Measurements from ENCODE around the gene MINDY4B. TPM values are rescaled to one million over a fixed set of nuclear protein-coding genes. Genes with fewer than 3 reads are reported as not detected.
"Not testable (repeated sequence)": the region's sequence is repeated elsewhere in the genome, so short reads cannot be mapped to it uniquely, and the experiment has no call there.

The MINDY4B gene
- total RNA-seq, 4 donors from 2014 or later: not detected

DNA sequence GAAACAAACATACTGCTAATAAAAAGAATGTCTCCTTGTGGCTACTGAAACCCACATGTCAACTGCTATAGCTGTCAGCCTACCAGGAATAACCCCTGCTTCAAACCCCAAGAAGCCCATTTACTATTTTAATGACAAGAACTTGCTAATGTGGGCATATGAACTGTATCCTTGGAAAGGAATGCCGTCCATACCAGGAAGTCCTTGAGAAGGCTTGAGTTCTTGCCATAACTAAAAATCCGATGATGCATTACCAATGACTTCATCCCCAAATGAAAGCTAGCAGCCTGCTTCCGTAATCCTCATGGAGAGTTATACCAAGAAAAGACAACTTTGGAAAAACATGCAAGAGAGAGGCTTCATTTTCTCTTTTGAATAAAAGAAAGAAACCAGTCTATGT, 34.8 kb downstream of the MINDY4B start:
- Histone ChIP-seq H3K36me3 (no peaks in the 10 kb centered on the region), H3K9me3 (no peaks in the 10 kb centered on the region), H3K4me3 (no peak overlapping the region), H3K4me1 (peaks cover 0 to 3% (median 0%) of the 10 kb centered on the region in 4 donors), H3K27me3 (no peaks in the 10 kb centered on the region), H3K27ac (replicated peaks in 1 of 4) (no peak overlapping the region)
- DNase-seq (ENCODE audit: extremely low spot score): no peak
- intact Hi-C loops (cut with DNase I): no loop called here
- no peak for TF ChIP-seq EP300 (IDR thresholded peaks at IDR 0.05)
- TF ChIP-seq POLR2AphosphoS5 (IDR thresholded peaks at IDR 0.05): no peak
- no peak for TF ChIP-seq POLR2A (IDR thresholded peaks at IDR 0.05; ENCODE audit: low read depth)
- TF ChIP-seq, protein P1, sequence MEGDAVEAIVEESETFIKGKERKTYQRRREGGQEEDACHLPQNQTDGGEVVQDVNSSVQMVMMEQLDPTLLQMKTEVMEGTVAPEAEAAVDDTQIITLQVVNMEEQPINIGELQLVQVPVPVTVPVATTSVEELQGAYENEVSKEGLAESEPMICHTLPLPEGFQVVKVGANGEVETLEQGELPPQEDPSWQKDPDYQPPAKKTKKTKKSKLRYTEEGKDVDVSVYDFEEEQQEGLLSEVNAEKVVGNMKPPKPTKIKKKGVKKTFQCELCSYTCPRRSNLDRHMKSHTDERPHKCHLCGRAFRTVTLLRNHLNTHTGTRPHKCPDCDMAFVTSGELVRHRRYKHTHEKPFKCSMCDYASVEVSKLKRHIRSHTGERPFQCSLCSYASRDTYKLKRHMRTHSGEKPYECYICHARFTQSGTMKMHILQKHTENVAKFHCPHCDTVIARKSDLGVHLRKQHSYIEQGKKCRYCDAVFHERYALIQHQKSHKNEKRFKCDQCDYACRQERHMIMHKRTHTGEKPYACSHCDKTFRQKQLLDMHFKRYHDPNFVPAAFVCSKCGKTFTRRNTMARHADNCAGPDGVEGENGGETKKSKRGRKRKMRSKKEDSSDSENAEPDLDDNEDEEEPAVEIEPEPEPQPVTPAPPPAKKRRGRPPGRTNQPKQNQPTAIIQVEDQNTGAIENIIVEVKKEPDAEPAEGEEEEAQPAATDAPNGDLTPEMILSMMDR (IDR thresholded peaks at IDR 0.05): no peak
- 48% methylated on average over 3 of the region's 3 CpGs for WGBS

DNA sequence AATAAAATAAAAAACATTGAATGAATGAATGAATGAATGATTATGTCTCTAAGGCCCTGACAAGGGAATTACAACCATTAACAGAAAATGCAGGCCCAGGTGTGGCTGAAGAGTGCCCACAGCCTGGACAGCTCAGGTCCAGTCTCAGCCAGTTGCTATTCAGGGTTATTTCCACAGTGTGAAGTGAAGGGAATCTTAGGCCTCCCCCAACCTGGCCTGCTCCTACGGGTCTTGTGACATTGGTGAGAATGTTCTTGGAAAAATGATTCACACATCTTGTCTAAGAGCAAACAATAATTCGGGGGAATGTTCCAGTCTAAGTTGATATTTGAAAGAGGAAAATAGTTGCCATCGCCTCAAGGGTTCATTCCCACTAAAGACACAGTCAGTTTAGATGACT, 37.0 kb downstream of the MINDY4B start:
- peak in 1 of 2 donors; percentile 5 for TF ChIP-seq POLR2AphosphoS5 (IDR thresholded peaks at IDR 0.05)
- no peak for TF ChIP-seq EP300 (IDR thresholded peaks at IDR 0.05)
- Histone ChIP-seq H3K9me3 (no peaks in the 10 kb centered on the region), H3K27me3 (no peaks in the 10 kb centered on the region), H3K4me1 (peaks cover 0 to 3% (median 0%) of the 10 kb centered on the region in 4 donors), H3K4me3 (no peak overlapping the region), H3K36me3 (no peaks in the 10 kb centered on the region), H3K27ac (replicated peaks in 1 of 4) (no peak overlapping the region)
- WGBS: 60% methylated on average over 3 of the region's 3 CpGs
- intact Hi-C loops (cut with DNase I): loop anchor here (5.0 kb wide), 1 partner anchor 81 kb away; no protein-coding TSS in a partner anchor
- no peak for DNase-seq (ENCODE audit: extremely low spot score)

DNA sequence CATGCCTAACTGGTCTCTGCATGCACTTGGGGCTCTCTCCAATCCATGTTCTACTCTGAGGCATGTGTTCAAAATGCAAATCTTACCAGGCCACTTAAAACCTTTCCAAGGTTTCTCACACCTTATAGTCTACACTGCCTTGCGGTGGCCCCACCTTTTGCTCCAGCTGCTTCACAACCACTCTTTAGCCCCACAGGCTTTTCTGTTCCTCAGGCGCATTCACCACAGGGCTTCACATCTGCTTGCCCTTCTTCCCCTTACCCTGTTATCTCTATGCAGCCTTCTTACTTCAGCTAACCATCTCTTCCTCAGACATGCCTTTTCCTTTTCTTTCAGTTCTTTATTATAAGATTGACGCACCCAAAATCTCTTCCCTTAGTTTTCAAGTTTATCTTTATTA, 37.8 kb downstream of the MINDY4B start:
- intact Hi-C loops (cut with DNase I): loop anchor here (5.0 kb wide), 1 partner anchor 80 kb away; no protein-coding TSS in a partner anchor
- Histone ChIP-seq H3K4me1 (peaks cover 0 to 3% (median 0%) of the 10 kb centered on the region in 4 donors), H3K36me3 (no peaks in the 10 kb centered on the region), H3K27ac (replicated peaks in 1 of 4) (no peak overlapping the region), H3K27me3 (no peaks in the 10 kb centered on the region), H3K9me3 (no peaks in the 10 kb centered on the region), H3K4me3 (no peak overlapping the region)
- 80% methylated on average over 3 of the region's 3 CpGs for WGBS
- no peak for DNase-seq (ENCODE audit: extremely low spot score)
- TF ChIP-seq, protein P1 (IDR thresholded peaks at IDR 0.05): no peak
- TF ChIP-seq EP300 (IDR thresholded peaks at IDR 0.05) (no peak), POLR2AphosphoS5 (IDR thresholded peaks at IDR 0.05) (no peak), POLR2A (IDR thresholded peaks at IDR 0.05; ENCODE audit: low read depth) (no peak)

DNA sequence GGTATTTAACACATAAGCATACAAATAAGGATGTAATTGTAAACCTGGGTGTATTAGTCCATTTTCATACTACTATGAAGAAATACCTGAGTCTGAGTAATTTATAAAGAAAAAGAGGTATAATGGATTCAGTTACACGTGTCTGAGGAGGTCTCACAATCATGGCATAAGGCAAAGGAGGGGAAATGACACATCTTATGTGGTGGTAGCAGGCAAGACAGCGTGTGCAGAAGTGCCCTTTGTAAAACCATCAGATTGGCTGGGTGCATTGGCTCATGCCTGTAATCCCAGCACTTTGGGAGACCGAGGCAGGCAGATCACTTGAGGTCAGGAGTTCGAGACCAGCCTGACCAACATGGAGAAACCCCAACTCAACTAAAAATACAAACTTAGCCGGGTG, 41.3 kb downstream of the MINDY4B start:
- H3K27me3 ChIP-seq; DNase-seq (ENCODE audit: extremely low spot score); H3K9me3 ChIP-seq; H3K4me3 ChIP-seq; H3K27ac ChIP-seq (replicated peaks in 1 of 4); intact Hi-C loops (cut with DNase I); H3K4me1 ChIP-seq; H3K36me3 ChIP-seq: not testable (repeated sequence)
- WGBS: 79% methylated on average over 5 of the region's 5 CpGs

DNA sequence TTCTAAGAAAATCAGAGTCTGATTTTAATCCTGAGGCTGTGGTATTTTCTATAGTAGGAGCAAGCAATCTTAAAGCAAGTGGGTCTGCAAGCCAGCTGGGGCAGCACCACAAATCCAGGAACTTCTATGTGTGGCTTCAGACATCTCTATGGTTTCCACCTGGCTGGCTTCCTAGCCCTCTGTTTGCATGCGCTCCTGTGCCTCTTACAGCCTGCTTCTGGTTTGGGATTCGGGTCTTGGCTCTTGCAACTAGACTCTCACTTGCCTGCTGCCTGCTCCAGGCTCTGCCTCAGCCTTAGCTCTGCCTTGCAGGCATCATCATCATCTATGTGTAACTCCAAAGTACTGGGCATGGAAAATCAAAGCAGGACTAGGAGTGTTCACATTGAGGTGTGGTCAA, 43.4 kb downstream of the MINDY4B start:
- intact Hi-C loops (cut with DNase I): no loop called here
- WGBS: 79% methylated on average over 2 of the region's 2 CpGs

DNA sequence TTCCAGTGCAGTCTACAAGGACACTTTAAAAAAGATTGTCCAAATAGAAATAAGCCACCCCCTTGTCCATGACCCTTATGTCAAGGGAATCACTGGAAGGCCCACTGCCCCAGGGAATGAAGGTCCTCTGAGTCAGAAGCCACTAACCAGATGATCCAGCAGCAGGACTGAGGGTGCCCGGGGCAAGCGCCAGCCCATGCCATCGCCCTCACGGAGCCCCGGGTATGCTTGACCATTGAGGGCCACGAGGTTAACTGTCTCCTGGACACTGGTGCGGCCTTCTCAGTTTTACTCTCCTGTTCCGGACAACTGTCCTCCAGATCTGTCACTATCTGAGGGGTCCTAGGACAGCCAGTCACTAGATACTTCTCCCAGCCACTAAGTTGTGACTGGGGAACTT, 47.3 kb downstream of the MINDY4B start:
- intact Hi-C loops (cut with DNase I); DNase-seq (ENCODE audit: extremely low spot score); H3K36me3 ChIP-seq; H3K27ac ChIP-seq (replicated peaks in 1 of 4); H3K9me3 ChIP-seq; H3K4me3 ChIP-seq; H3K4me1 ChIP-seq: not testable (repeated sequence)
- peaks cover 0 to 14% (median 0%) of the 10 kb centered on the region in 4 donors for H3K27me3 ChIP-seq
- WGBS: 76% methylated on average over 5 of the region's 8 CpGs

More for the DNA sequence above, 43.4 kb downstream of the MINDY4B start:
- H3K4me3 ChIP-seq: no peak overlapping the region
- no peaks in the 10 kb centered on the region for H3K9me3 ChIP-seq
- H3K27me3 ChIP-seq: peaks cover 0 to 3% (median 0%) of the 10 kb centered on the region in 4 donors
- no peak for DNase-seq (ENCODE audit: extremely low spot score)
- H3K36me3 ChIP-seq: no peaks in the 10 kb centered on the region
- H3K4me1 ChIP-seq: no peaks in the 10 kb centered on the region
- H3K27ac ChIP-seq (replicated peaks in 1 of 4): no peak overlapping the region
- TF ChIP-seq POLR2AphosphoS5 (IDR thresholded peaks at IDR 0.05): no peak
- no peak for TF ChIP-seq EP300 (IDR thresholded peaks at IDR 0.05)
- TF ChIP-seq POLR2A (IDR thresholded peaks at IDR 0.05; ENCODE audit: low read depth): no peak
- TF ChIP-seq, protein P1 (IDR thresholded peaks at IDR 0.05): no peak

Data from esophagus muscularis mucosa (tissue), 4 donors.